ENCODE results near the gene FRS3.

The FRS3 gene

GRCh38 chr6:41724586-41725501 lies 54.9 kb downstream of the FRS3 start:
- peak; percentile 10 for DNase-seq

DNA sequence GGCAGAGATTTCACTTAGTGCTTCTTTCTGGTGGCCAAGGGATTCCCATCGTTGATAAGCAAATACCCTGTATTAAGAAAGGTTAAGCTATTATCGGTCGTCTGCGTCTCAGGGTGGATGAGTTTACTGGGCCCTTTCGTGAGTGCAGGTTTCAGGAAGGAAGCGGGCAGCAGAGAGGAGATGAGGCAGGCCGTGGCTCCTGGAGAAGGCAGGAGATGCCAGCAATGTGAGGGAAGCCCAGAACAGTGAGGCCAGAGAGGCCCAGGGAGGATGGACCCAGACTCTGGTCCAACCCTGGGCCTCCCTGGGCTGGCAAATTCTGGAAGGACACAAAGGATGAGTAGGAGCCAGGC lies 55.5 kb downstream of the FRS3 start:
- DNase-seq, result no peak

GRCh38 chr6:41723530-41724227 lies 56.0 kb downstream of the FRS3 start:
- peak; percentile 66 for DNase-seq

DNA sequence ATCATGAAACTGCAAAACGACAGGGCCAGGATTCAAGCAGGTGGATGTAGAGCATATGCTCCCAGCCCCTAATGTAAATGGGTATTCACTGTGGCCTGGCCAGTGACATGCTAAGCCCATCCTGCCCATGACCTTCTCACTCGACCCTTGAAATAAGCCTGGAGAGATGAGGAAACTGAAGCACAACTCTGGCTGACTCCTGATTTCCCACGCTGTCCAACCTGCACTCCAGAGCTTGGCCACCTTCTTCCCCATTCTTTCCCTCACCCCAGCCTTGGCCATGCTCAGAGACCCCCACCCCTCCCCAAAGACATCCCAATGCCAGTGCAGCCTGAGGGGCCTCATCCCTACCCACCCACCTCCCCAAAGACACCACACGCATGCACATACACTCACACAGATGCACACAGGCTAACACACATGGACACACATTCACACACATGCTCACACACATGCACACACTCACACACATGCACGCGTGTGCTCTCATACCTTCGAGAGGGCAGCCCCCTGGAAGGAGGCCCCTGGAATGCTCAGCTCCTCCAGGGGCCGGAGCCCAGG lies 56.7 kb downstream of the FRS3 start:
- no peak for DNase-seq

DNA sequence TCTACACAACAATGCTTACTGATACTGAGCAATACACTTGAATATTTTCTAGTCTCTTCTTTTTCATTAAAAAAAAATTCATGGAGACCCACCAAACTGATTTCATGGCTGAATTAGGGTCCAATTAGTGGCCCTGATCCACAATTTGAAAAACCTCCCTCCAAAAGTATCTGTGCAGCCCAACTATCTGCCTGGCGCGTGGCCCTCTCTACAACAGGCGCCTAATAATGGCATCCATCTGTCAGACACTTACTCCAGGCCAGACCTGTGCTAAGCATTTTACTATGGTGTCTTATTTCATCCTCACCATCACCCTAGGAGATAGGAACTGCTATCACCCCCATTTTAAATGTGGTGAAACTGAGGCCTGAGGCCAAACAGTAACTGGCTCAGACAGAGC lies 58.3 kb downstream of the FRS3 start:
- DNase-seq, result no peak

DNA sequence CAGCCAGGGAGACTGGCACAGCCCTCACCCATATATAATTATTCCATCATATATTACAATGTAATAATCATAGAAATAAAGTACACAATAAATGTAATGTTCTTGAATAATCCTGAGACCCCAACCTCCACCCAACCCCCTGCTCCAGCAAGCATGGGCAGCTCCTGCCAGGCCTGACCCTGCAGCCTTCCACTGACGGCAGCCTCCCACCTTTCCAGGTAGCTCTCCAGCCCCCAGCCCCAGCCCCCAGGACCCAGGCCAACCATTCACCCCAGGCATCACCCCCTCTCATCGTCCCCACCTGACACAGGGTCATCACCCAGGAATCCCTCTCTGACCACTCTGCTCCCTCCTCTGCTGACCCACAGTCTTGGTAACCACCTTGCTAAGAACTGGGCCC lies 58.9 kb downstream of the FRS3 start:
- no peak for DNase-seq

DNA sequence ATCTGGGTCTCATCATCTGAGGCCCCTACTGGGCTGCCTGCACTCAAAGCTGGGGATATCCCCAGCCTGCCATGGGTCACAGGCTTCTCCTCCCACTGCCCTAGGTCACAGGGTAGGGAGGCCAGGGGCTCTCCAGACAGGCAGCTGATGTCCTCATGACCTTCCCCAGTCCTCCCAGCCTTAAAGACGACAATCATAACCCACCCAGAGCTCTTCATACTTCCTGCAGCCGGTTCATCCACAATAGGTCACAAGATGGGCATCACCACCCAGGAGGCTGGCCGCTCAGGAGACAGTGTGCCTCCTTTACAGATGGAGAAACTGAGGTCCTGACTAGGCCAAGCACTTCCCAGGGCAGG lies 59.5 kb downstream of the FRS3 start:
- DNase-seq, result no peak
